Upper lobe of right lung (tissue), 1 donor: Measurements from ENCODE around the gene LRG1. TPM values are rescaled to one million over a fixed set of nuclear protein-coding genes. Genes with fewer than 3 reads are reported as not detected.

Source experiments
- ATAC-seq: fragments of 200-7000 bp; cut with Tn5 transposase; one replicate; pipeline ENCODE4 v1.9.1; 2020; ENCODE audit warnings: mild to moderate bottlenecking, moderate library complexity
- DNase-seq: peaks from one replicate; pipeline ENCODE4 v3.0.0-alpha.2; 2020
- H3K27ac ChIP-seq: fragments of 200-600 bp; one replicate; pipeline ENCODE4 v1.8.0; 2022
- H3K27me3 ChIP-seq: fragments of 200-600 bp; one replicate; pipeline ENCODE4 v1.8.0; 2022; ENCODE audit warnings: mild to moderate bottlenecking
- H3K36me3 ChIP-seq: fragments of 200-600 bp; one replicate; pipeline ENCODE4 v1.8.0; 2022
- H3K4me1 ChIP-seq: fragments of 200-600 bp; one replicate; pipeline ENCODE4 v1.8.0; 2022
- H3K4me3 ChIP-seq: fragments of 200-600 bp; one replicate; pipeline ENCODE4 v1.8.0; 2022; ENCODE audit warnings: mild to moderate bottlenecking
- H3K9me3 ChIP-seq: fragments of 200-600 bp; one replicate; pipeline ENCODE4 v1.8.0; 2022
- intact Hi-C: fragments of 100-400 bp; cut with DNase I; formaldehyde crosslinking; loops from one replicate; pipeline ENCODE4 v1.11.0; 2022
- total RNA-seq: library from RNA; stranded (reverse); fragmentation: NEBNext Ultra II Directional; extraction: Animal tissue kit (Norgen Biotek cat#: 25700); gene quantifications from one replicate; pipeline ENCODE4 v1.2.1, GENCODE V29; 2021
- TF ChIP-seq, protein P1 (sequence below): fragments of 200-600 bp; IDR thresholded peaks from one replicate; pipeline ENCODE4 v1.8.0; 2022; ENCODE audit warnings: antibody characterized with exemption
- donor health status: DM: no; HTN: yes; CAD: no; lungs with severe emphysema.

Gene LRG1
- total RNA-seq, 1 donor from 2014 or later = 15.9 TPM

DNA sequence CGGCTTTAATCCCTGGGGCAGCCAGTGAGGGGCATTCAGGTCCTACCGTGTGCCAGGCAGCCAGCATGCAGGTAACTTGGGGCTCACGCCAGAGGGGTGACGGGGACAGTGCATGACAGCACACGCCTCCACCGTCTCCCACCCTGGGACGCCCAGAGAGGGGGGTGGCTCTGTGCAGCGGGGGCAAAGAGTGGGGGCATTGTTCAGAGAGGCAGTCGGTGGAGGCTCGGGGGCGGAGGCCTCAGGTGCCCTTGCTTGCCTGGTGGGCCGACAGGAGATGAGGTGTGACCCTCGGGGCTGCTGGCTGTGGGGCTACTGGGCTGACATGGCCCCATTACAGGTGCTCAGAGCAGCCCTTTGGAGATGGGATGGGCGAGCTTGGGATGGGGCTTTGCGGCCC lies 40.0 kb downstream of the LRG1 start:
- no peaks in the 10 kb centered on the region for H3K4me1 ChIP-seq
- peaks cover 58% of the 10 kb centered on the region for H3K36me3 ChIP-seq
- DNase-seq (no peak), ATAC-seq (no peak)
- intact Hi-C loops = no loop called here
- H3K4me3 ChIP-seq = no peak overlapping the region
- H3K27ac ChIP-seq = no peak overlapping the region
- H3K27me3 ChIP-seq = no peaks in the 10 kb centered on the region
- H3K9me3 ChIP-seq = no peaks in the 10 kb centered on the region
- TF ChIP-seq, protein P1, sequence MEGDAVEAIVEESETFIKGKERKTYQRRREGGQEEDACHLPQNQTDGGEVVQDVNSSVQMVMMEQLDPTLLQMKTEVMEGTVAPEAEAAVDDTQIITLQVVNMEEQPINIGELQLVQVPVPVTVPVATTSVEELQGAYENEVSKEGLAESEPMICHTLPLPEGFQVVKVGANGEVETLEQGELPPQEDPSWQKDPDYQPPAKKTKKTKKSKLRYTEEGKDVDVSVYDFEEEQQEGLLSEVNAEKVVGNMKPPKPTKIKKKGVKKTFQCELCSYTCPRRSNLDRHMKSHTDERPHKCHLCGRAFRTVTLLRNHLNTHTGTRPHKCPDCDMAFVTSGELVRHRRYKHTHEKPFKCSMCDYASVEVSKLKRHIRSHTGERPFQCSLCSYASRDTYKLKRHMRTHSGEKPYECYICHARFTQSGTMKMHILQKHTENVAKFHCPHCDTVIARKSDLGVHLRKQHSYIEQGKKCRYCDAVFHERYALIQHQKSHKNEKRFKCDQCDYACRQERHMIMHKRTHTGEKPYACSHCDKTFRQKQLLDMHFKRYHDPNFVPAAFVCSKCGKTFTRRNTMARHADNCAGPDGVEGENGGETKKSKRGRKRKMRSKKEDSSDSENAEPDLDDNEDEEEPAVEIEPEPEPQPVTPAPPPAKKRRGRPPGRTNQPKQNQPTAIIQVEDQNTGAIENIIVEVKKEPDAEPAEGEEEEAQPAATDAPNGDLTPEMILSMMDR = no peak

DNA sequence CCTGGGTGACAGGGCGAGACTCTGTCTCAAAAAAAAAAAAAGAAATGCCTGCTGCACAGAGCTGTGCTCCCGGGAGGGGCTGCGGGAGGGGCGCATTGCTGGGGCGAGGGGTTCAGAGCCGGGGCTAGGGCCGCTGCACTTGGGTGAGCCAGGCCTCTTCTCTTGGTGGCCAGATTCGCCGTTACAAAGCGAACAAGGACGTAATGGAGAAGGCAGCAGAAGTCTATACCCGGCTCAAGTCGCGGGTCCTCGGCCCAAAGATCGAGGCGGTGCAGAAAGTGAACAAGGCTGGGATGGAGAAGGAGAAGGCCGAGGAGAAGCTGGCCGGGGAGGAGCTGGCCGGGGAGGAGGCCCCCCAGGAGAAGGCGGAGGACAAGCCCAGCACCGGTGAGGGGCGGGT lies 40.5 kb downstream of the LRG1 start:
- H3K27ac ChIP-seq = no peak overlapping the region
- DNase-seq (no peak), ATAC-seq (no peak)
- no peaks in the 10 kb centered on the region for H3K4me1 ChIP-seq
- intact Hi-C loops = no loop called here
- peaks cover 63% of the 10 kb centered on the region for H3K36me3 ChIP-seq
- no peak overlapping the region for H3K4me3 ChIP-seq
- H3K27me3 ChIP-seq = no peaks in the 10 kb centered on the region
- TF ChIP-seq, protein P1 = no peak
- H3K9me3 ChIP-seq = no peaks in the 10 kb centered on the region

DNA sequence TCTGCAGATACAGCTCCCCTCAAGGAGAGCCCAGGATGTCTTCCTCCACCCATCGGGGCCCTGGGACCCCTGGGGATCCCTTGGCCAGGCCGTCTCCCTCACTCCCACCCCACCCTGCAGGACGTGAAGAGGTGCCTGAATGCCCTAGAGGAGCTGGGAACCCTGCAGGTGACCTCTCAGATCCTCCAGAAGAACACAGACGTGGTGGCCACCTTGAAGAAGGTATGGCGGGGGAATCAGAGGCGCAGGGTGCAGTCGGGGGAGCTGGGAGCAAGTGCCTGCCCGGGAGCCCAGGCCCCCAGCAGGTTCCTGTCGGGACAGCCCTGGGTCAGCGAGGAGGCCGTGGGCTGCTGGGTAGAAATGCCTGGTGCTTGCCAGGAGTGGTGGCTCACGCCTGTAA lies 41.1 kb downstream of the LRG1 start:
- intact Hi-C loops = no loop called here
- Histone ChIP-seq H3K4me3 (no peak overlapping the region), H3K27ac (no peak overlapping the region), H3K27me3 (no peaks in the 10 kb centered on the region), H3K36me3 (peaks cover 70% of the 10 kb centered on the region), H3K9me3 (no peaks in the 10 kb centered on the region), H3K4me1 (no peaks in the 10 kb centered on the region)
- TF ChIP-seq, protein P1 = no peak
- no peak for ATAC-seq
- DNase-seq = no peak

DNA sequence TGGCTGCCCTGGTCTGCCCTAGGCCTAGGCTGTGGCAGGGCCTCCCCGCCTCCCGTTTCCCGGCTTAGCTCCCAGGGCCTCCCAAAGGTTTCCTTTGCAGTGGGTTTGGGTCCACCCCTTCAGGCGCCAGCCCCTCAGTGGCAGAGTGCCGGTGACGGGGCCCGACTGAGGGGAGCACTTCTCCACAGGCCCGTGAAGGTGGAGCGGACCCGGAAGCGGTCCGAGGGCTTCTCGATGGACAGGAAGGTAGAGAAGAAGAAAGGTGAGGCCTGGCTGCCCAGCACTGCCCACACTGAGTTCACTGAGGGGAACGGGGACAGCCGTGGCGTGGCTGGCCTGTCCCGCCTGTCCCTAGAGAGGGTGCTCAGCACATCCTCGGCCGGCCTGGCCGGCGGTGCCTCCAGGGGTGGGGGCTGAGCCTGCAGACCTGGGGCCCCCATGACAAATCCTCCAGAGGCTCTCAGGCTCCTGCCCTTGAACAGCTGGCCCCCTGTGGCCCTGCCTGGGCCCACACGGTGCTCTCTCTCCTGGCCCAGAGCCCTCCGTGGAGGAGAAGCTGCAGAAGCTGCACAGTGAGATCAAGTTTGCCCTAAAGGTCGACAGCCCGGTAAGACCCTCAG lies 42.0 kb downstream of the LRG1 start:
- intact Hi-C loops = no loop called here
- Histone ChIP-seq H3K27me3 (no peaks in the 10 kb centered on the region), H3K27ac (no peak overlapping the region), H3K36me3 (peaks cover 74% of the 10 kb centered on the region), H3K4me1 (no peaks in the 10 kb centered on the region), H3K9me3 (no peaks in the 10 kb centered on the region), H3K4me3 (no peak overlapping the region)
- DNase-seq (no peak), ATAC-seq (no peak)
- TF ChIP-seq, protein P1 = no peak

DNA sequence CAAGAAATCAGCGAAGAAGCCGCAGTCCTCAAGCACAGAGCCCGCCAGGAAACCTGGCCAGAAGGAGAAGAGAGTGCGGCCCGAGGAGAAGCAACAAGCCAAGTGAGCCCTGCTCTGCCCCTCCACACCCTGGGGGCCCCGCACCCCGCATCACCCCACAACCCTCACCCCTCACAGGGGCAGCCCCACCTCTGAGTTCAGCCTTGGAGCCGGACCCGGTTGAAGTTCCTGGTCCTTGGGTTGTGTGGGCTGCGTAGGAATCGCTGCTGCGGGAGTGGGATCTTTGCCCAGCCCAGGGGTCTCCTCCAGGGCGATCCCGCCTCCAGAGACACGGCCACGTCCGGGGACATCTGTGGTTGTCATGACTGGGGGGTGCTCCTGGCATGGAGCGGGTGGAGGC lies 43.5 kb downstream of the LRG1 start:
- TF ChIP-seq, protein P1 = no peak
- Histone ChIP-seq H3K4me1 (no peaks in the 10 kb centered on the region), H3K27ac (no peak overlapping the region), H3K9me3 (no peaks in the 10 kb centered on the region), H3K27me3 (no peaks in the 10 kb centered on the region), H3K4me3 (no peak overlapping the region), H3K36me3 (peaks cover 71% of the 10 kb centered on the region)
- DNase-seq (no peak), ATAC-seq (no peak)
- intact Hi-C loops = no loop called here

DNA sequence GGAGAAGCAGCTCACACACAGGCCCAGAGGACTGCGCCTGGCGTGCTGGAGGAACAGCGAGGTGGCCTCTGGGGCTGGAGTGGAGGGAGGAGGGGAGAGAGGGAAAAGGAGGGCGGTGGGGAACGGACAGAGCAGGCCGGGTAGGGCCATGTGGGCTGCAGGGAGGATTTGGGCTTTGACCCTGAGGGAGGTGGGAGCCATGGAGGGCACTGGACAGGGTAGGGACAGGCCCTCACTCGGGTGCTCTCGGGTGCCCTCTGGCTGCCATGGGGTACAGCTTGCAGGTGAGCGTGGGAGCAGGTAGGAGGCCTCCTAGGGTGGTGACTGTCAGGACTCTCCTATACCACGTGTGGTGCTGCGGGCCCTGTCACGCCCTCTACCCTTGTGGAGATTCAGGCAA lies 44.4 kb downstream of the LRG1 start:
- Histone ChIP-seq H3K9me3 (no peaks in the 10 kb centered on the region), H3K4me1 (no peaks in the 10 kb centered on the region), H3K36me3 (peaks cover 65% of the 10 kb centered on the region), H3K27me3 (no peaks in the 10 kb centered on the region), H3K27ac (no peak overlapping the region), H3K4me3 (no peak overlapping the region)
- TF ChIP-seq, protein P1 = peak; percentile 6
- DNase-seq = no peak
- ATAC-seq = no peak
- intact Hi-C loops = no loop called here
